HG03520 (cell line): ENCODE data around the gene EYS.
"Not testable (repeated sequence)": the region's sequence is repeated elsewhere in the genome, so short reads cannot be mapped to it uniquely, and the experiment has no call there.

Experiments used
- ATAC-seq: cut with Tn5 transposase; IDR thresholded peaks from one replicate; pipeline ENCODE4 v1.9.1; 2021; ENCODE audit warnings: mild to moderate bottlenecking, moderate library complexity; ENCODE audit not compliant: unreplicated experiment

EYS gene

DNA sequence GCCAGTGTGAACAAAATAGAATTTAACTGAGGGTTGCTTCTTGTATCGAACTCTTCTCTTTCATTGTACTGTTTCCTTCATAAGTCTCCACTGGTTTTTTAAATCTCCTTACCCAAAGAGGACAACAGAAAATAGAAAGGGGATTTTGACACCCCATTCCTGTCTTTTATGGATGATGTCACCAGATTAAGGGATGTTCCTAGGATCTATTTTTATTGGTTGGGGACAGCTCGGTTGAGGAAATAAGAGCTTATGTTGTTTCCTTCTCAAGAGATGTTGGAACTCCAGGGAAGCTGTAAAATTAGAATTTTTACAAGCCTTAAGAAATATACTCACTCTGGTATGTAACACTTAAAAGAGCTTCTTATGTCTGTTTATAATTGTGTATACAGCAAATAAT lies 1900.0 kb downstream of the EYS start:
- no peak for ATAC-seq

DNA sequence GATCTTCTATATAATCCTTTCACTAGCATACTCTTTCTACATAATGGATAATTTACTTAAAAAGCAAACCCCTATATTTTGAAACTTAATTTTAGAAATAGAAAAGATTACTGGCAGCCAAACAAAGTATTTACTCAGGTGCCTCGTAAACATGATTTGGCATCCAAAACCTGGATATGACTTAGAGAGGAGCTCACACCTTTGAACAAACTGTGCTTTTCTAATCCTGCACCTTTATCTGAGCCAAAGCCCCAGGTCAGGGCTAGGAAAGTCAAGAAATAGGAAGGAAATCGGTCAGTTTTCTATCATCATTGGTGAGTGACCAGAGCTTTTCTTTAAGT lies 1900.5 kb downstream of the EYS start:
- ATAC-seq, result no peak

DNA sequence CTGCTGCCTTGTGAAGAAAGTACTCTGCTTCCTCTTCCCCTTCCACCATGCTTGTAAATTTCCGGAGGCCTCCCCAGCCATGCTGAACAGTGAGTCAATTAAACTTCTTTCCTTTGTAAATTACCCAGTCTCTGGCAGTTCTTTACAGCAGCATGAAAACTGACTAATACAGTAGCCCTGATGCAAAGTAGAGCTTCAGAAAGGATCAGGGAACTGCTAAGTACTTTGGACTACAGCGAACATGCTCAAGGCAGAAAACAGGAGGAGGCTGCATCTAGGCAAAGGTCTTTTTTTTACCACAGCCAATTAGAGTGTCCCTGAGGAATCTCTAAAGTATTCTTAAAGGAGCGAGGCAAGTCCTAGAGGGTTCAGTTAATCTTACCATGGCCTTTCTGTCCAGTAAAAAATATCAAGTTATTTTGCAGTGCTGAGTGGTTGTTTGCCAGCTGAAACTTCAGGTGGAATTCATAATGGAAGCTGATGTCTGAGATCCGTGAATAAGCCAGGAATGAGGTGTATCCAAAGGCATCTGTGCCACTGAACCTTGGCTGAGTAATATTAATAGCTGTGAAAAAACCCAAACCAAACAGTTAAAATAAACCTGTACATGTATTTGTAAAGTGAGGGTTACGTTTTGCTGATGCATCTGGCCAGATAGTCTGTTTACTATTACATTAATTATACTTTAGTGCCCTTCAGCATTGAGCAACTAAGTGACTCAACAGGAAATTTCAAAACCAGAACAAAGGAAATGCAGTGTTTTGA lies 1901.0 kb downstream of the EYS start:
- no peak for ATAC-seq

DNA sequence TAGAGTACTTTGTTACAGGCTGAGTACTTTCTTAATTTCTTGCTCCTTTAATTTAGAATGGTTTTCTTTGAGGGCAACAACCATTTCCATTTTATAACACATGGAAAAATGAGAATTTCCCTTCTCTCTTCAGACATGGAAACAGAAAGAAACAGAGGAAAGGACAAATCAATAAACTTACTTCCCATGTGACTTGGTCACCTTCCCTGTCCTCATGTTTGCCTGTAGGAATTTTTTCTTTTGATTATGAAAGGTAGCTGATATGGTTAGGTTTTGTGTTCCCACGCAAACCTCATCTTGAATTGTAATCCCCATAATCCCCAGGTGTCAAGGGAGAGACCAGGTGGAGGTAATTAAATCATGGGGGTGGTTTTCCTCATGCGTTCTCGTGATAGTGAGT lies 1901.7 kb downstream of the EYS start:
- no peak for ATAC-seq

DNA sequence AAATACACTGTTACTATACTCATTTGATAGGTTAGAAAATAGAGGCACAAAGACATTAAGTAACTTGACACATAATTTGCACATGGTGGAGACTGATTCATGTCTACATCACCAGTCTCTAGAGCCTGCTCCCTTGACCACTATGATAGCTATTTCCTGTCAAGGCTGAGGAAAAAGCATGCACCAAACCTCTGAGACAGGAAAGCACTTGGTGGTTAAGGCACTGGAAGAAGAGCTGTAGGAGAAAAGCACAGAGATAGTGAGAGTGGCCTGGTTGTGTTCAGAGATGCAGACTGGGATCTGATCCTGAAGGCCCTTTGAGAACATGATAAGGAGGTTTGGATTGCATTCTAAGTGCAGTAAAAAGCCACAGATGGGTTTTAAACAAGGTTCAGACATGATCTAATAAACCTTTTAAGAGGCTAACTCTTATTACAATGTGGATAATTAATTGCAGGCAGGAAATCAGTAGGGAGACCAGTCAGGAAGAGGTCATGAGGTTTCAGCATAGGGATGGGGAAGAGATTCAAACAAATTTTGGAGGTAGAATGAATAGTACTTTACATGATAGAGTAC lies 1902.6 kb downstream of the EYS start:
- no peak for ATAC-seq

DNA sequence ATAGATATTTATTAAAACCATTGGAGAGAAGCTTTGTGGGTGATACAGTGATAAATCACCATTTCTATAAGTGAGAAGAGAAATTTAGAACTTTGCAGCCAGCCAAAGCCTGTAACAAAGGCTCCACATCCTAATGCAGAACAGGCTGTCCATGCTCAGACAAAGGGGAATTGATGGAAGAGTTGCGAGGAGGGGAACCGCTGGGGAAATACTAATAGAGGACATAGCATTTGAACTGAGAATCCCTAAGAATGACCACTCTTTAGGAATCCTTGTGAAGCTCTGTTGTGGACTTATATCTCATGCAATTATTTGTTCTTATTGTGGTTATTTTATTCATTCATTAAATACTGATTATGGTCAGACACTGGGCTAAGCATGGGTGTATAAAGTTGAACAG lies 1903.7 kb downstream of the EYS start:
- no peak for ATAC-seq

DNA sequence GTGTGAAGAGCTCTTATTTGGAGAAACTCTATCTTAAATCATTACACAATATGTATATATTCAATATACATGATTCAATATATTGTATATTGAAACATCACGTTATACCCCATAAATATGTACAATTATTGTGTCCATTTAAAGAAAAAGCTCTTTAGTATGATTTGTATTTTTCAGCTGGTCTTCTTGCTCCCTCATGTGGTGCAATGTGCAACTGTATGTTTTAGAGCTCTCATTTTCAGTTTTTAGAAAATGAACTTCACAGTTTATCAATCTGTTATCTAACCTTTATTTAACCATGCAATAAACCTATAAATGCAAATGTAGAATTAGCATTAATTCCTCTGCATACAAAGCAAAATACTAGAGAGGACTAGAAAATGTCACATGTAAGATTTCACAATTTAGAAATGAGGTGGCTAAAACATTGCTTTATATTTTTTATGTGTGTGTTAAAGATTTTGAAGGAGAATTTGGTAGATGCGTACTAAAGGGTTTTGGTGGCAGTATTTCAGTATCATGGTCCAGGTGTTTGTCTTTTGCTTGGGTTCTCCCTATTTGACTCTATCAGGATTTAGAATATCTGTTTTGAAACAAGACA lies 1904.3 kb downstream of the EYS start:
- no peak for ATAC-seq

DNA sequence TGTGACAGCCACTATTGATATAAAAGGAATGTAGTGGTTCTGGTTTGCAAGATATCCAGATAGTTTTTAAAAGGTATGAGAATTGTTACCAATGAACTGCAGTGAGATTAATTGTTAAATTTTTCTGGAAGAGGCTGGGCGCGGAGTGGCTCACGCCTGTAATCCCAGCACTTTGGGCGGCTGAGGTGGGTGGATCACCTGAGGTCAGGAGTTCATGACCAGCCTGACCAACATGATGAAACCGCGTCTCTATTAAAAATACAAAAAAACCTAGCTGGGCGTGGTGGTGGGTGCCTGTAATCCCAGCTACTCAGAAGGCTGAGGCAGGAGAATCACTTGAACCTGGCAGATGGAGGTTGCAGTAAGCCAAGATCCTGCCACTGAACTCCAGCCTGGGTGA lies 1906.6 kb downstream of the EYS start:
- not testable (repeated sequence) for ATAC-seq

DNA sequence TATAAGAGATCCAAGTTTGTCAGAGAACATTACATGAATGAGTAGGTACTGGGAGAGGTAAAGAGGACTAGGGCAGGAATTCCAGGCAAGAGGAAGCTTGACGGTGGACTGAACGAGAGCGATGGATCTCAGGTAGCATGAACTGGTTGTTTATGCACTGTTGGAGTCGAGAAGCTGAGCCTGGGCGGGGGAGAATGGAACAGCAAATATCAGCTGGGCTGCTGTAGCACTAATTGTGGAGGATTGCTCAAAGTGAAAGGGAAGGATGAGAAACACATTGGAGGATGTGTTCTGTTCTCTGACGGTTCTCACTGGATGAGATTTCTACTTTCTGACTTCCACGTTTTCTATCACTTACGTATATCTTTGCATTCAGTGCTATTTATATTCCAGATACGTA lies 1907.2 kb downstream of the EYS start:
- ATAC-seq, result no peak

DNA sequence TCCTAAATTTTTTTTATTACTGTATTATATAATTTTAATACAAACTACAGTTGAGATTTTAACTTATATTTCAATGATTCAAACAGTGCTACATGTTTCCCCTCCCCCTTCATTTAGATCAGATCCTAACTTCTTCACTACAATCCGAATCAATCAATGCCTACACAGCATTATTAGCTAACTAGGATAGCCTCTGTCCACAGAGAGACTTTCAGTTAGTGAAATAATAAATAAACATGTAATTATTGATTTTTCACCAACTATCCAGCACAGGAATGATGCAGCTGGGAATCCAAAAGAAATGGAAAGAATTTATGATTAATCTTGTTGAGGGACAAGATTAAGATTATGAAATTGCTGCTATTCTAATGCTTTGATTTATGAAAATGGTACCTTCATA lies 1907.7 kb downstream of the EYS start:
- no peak for ATAC-seq

DNA sequence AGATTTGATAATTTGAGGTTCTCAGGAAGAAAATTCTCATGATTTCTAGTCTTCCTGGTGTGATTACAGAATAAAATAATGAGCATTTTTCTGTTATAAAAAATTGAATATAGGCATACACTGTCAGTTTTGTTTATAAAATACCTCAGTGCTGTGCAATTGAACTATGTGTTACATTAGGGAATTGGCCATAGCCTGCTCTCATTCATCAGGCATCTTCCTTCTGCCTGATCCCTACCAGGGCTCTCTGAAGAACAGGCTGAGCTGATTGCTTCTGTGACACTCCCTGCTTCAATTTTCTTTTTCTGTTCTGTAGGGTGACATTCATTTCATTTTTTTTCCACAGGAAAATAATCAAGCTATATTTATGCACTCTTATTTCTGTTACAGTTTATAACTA lies 1908.6 kb downstream of the EYS start:
- no peak for ATAC-seq

DNA sequence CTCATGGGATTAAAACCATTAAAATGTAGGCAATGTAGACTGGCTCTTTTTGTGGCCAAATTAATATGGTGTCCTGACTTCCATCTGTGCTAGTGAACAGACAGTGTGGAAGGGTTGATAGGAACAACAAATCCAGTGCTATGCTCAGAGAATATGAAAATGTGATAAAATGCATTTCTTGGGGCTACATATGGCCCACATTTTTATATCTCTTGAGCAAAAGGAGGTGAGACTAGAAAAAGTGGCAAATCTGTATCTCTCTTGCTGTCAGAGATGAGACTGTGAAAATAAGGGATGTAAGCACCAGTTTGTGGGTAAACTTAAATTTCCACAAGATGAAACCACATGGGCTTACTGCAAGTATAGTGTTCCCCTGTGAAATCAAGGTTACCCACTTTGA lies 1909.3 kb downstream of the EYS start:
- no peak for ATAC-seq

DNA sequence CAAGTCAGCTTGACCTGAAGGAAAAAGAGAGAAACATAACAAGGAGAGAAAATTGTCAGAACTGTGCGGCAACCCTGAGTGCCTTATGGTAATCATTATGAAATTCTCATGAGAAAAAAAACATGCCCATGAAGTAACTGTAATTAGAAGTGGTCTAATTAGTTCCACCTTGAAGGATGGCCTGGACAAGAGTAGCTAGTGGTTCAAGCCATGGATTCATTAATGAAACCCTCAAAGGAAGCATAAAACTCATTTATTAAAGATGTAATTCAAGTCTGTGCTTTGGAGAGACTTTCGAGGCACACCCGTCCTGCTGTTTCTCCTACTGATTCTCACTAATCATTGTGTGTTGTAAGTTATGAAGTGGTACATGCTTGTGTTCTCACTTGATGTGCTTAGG lies 1911.2 kb downstream of the EYS start:
- ATAC-seq, result no peak

DNA sequence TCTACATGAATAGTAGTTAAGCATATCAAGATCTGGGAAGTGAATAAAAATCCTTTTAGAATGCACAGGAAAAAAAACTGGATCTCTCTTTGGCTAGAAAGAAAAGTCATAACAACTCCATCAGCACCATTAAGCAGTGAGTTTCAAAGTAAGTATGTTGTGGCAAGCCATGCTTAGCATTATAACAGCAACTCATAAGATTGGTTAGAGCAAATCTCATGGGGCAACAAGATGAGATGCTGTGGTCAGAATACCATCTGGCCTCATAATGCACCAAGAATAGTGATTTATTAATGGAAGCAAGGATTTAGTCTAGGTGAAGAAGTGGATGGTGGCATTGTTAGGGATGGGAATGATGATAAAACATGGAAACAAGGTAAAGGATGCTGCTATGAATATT lies 1912.0 kb downstream of the EYS start:
- ATAC-seq, result no peak

DNA sequence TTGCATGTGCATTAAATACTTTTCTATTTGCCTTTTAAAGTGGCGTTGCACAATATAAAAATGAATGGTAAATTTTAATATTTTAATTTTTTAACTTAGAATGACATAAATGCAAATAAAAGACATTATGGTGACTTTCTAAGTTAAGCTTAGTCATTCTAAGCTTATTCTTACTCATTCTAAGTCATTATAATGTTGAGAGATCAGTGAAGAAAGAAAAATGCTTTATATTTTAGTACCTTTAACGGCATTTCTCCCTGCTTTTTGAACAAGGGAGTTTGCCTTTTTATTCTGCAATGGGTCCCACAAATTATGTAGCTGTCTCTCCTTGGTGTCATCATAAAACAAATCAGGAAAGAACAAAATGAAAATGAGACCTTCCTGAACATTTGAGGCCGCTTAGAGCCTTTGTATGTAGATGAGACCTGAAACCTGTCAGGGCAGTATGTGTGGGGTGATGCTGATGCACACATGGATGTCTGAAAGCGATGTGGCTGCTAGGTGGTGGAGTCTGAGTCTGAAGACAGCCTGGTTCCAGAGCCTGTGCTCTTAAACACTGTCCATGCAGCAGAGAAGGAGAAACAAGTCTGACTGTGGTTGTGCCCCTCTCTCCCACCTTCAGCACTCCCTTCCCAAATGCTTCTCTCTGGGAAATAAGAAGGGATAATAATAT lies 1913.4 kb downstream of the EYS start:
- ATAC-seq, result peak; percentile 59

DNA sequence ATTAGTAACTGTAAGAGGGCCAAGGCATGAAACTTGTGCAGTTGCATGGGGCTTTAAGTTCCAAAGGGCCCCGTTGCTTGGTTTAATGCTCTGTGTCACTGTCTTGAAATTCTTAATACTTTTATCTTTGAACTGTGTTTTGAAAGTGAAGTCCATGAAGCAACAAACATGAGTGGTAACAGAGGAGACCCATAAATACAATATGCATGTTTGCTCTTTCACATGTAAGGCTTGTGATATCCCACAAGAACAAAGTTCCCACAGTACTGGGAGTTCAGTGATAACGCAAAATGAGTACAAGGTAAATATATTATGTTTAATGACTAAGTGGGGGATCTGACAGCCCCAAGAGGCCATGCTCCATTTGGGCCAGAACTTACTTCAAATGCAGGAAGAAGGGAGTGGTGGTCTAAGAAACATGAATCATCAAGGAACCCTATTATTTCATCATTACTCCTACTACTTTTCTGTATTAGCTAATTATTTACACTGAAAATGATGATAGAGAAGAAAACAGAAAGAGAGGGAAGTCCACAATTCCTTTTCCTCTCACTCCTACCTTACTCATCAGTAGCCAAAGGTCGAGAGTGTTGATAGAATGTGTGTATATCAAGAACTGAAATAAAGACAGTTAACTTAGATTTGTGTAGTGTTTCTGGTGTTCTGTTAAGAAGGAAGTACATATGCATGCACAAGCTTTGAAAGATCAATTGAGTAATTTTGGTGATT lies 1914.1 kb downstream of the EYS start:
- ATAC-seq, result no peak

DNA sequence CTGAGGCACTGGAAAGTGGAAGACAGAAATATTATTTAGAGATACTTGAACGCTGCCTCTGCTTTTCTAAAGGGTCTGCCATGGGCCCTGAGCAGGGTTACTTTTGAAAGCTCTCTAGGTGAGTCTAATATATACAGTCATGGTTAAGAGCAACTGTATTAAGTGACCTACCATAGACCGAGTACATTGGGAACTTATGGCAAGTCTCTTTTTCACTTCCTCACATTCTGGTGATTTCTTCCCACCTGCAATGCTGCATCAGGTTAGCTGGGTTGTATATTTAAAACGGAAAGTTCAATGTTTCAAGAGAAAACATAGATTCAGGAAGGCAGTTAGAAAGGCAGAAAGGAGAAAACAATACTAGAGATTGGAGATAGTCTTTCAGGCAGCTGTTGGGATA lies 1916.7 kb downstream of the EYS start:
- no peak for ATAC-seq

DNA sequence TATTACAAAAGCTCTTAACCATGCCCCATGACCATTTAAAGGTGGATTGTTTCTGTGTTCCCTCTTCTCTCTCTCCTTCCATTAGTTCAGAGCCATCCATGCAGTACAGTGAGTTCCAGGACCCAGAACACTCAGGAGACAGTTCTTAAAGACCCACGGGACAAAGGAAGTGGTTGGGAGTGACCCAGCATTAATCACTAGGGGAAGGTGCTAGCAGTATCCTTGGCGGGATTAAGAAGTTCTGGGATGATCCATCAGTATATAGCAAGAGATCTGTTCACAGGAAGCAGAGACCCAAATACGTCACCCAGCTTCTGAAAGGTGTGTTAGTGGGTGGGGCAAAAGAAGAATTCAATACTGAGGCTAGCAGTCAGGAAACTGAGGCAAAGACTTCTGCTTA lies 1917.3 kb downstream of the EYS start:
- no peak for ATAC-seq

DNA sequence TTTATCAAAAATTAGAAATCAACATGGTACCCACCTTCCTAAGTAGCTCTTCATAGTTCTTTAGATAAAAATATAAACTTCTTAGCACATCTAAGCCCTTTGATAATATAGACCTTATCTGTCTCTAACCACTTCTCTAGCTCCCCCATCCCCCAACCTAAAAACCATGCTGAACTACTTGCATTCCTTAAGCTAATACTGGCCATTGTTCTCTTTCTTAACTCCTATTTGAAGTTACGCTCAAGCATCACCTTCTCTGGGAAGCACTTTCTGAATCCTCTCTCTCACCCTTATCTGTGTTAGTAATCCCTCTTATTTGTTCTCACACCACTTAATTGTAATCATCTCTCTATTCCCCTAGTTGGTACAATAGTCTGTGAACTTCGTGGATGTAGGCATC lies 1918.5 kb downstream of the EYS start:
- no peak for ATAC-seq

DNA sequence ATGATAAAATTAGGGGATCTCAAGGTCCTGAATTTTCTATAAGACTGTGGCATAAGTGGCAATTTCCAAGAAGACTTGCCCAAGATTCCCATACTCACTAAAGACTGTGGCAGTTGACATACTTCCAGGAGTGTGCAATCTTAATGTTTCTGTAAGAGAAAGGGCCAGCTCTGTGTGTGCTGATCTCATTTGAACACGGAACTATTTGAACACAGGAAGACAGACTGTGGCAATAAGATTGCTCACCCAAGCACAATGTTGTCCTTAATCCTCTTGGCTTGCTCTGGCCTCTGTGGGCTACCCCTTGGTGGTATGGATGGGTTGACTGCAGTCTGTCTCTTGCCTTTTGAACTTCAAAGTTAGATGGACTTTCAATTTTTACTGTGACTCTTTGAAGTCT lies 1920.0 kb downstream of the EYS start:
- no peak for ATAC-seq

DNA sequence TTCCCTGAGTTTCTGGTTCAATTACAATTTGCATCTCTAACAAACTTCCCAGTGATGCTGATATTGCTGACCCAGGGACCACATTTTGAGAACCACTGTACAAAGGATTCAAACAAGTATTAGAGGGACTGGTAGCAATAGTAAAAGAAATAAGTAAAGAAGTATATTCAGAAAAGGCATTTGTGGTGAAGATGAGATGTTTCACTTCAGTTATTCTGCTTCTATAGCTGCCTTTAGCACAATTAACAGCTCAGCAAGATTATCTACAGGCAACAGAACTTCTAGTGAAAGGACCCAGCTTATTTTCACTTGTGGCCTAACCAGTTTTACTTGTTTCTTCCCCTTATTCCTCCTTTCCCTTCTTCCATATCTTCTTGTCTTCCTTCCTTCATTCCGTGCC lies 1922.0 kb downstream of the EYS start:
- ATAC-seq, result no peak

DNA sequence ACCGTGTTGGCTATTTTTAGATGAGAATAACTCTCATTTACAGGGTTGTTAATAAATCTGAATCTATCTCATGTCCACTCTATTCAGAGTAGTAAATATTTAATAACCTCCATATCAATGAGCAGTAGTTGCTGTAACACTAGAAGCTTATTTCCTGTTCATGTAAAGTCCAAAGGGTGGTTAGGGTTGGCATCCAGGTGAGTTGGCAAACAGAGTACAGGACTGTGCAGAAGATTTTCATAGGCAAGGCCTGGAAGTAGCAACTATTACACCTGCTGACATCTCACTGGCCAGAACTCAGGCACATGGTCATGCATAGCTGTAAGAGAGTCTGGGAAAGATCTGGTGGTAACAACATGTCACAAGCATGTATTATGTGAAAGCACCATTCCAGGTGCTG lies 1923.9 kb downstream of the EYS start:
- no peak for ATAC-seq
